ENCODE data around the gene ACE.

The ACE gene

DNA sequence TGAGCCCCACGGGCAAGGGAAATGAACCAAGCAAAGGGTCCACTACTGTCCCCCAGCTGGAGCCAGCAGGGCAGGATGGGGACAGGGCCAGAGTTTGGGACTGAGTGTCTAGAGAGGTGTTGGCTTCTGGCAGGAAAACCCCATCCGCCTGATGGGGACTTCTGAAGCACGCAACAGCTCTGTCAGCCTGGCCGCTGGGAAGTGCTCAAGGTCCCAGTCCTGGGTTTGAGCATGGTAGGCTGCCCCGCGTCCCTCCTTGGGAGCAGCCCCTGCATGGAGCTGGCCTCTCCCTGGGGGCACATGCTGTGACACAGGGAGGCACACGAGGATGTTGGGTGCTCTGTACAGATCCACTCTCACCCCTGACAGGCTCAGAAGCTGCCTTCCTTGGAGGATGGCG is 14.6 kb downstream of the ACE start:
- DNase-seq (ENCODE audit: low read depth in 2 of 2), result no peak

DNA sequence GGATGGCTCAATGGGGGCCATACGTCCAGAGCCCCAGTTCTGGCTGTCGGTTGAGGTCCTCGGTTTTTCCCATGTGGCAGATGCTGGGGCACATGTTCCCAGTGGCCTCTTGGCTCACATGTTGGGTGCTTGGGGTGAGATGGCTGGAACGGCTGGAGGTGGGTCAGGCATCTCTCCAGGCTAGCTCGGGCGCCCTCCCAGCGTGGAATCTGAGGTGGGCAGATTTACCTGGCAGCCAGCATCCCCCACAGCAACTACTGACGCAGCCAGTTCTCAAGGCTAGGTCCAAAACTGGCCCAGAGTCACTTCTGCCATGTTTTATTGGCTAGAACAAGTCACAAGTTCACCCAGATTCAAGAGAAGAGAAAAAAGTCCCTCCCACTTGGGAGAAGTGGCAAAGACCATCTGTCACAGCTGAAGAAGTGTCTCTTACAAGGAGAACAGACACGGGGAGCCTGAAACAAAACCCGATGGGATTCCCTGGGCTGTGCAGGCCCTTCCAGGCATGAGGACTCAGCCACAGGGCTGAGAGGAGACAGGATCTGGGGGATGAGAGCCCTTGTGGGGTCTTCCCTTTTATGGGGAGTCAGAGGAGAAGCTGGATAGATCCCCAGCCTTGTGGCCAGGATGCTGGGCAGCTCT is 15.2 kb downstream of the ACE start:
- no peak for DNase-seq (ENCODE audit: low read depth in 2 of 2)

DNA sequence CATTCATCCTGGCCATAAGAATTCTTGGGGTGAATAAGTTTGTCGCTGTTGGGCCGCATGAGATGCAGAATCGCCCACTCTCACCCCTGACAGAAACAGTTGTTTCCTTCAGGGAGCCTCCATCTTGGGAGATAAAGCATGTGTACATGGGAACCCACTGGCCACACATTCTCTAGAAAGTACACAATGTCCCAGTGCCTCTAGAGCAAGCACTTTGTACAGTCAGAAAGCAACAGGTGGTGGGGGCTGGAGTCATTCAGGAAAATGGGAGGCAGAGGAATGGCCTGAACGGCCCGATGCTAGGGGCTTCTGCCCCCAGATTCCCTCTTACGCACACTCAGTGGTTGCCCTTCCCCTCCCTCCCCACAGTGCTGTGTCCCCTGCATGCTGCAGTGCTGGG is 16.1 kb downstream of the ACE start:
- DNase-seq (ENCODE audit: low read depth in 2 of 2), result no peak

GRCh38 chr17:63493411-63493810 is 16.6 kb downstream of the ACE start:
- no peak for DNase-seq (ENCODE audit: low read depth in 2 of 2)

GRCh38 chr17:63494300-63494928 is 17.6 kb downstream of the ACE start:
- no peak for DNase-seq (ENCODE audit: low read depth in 2 of 2)

GRCh38 chr17:63495491-63495890 is 18.6 kb downstream of the ACE start:
- no peak for DNase-seq (ENCODE audit: low read depth in 2 of 2)

- DNase-seq (ENCODE audit: low read depth in 2 of 2), result no peak
These were observed 19.3 kb downstream of the ACE start for GRCh38 chr17:63496177-63496576.

DNA sequence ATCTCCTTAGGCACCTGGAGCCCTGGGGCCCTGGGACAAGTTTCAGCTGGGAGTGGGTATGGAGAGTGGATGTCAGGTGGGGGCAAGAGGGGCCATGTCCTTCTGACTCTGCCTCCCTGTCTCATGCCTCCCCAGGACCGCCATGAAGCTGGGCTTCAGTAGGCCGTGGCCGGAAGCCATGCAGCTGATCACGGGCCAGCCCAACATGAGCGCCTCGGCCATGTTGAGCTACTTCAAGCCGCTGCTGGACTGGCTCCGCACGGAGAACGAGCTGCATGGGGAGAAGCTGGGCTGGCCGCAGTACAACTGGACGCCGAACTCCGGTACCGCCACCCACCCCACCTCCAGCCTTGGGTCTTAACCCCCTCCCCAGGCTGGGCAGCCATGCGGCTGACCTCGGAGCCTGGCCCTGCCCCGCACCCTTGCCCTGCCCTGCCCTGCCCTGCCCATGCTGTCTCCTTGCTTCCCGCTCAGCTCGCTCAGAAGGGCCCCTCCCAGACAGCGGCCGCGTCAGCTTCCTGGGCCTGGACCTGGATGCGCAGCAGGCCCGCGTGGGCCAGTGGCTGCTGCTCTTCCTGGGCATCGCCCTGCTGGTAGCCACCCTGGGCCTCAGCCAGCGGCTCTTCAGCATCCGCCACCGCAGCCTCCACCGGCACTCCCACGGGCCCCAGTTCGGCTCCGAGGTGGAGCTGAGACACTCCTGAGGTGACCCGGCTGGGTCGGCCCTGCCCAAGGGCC is 20.0 kb downstream of the ACE start:
- DNase-seq (ENCODE audit: low read depth in 2 of 2), result no peak

DNA sequence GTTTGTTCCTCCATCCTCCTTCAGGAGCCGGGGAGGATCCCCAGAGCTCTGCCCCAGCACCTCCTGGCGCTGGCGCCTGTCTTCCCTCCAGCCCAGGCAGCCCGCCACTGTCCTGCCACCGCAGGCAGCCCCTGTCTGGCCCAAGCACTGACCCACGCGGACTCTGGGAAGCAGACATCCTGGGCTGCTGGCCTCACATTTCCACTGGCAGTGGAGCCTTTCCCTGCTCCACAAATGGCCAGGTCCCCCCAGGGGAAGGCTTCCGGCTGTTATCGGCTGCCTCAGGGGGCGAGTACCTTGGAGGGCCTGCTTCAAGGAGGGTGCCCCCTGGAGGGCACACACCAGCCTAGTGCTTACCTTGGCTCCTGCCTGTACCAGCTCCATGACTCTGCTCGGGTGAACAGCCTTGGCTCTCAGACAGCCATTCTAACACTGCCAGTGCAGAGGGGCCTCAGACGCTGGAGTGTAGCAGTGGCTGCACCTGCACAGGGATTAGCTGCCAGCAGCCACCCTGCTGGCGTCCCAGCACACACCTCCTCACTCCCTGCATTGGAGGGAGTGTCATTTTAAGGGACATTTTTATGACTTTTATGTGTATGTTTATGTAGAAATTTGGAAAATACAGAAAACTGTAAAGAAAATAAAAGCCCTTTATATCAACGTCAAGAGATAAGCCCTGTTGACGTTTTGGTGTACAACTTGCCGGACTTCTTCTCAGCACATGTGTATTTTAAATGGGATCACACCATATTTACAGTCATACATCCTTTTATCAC is 21.0 kb downstream of the ACE start:
- DNase-seq (ENCODE audit: low read depth in 2 of 2), result no peak

DNA sequence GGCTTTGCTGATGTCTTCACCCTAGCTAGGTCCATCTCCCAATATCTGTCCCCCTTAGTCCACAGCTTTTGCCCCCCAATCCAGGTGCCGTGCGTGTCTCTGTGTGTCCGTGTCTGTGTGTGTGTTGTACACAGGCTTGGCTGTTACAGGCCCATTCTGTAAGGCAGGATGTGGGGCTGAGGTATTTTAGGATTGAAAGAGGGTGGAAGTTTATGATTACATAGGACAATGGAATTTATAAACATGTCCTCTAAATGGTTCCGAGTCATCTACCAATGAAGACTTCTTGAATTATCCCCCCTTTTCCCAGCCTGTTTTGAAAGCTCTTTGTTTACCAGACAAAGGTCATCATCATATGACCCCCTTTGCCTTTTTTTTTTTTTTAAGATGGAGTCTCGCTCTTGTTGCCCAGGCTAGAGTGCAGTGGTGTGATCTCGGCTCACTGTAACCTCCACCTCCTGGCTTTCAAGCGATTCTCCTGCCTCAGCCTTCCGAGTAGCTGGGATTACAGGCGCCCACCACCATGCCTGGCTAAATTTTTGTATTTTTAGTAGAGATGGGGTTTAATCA is 21.9 kb downstream of the ACE start:
- DNase-seq (ENCODE audit: low read depth in 2 of 2), result no peak

DNA sequence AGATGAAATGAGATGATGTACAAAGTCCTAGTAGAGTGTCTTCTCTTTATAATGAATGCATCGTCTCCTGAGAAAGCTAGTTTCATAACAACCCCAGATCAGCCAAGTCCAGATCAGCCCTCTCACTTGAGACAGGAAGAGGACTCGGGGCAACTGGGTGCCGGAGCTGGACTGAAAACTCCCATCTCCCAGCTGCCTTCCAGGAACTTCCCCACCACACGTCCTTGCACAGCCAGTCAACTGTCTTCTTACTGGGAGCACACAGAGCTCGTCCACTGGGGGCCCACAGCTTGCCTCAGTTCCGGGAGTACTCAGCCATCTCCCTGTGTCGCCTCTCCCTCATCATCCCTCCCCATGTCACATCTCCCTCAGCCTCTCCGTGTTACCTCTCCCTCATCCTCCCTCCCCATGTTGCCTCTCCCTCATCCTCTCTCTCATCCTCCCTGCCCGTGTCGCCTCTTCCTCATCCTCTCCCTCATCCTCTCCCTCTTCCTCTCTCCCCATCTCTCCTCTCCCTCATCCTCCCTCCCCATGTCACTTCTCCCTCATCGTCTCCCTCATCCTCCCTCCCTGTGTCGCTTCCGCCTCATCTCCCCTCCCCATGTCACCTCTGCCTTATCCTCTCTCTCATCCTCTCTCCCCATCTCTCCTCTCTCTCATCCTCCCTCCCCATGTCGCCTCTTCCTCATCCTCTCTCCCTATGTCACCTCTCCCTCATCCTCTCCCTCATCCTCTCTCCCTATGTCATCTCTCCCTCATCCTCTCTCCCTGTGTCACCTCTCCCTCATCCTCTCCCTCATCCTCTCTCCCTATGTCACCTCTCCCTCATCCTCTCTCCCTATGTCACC is 23.9 kb downstream of the ACE start:
- no peak for DNase-seq (ENCODE audit: low read depth in 2 of 2)

DNA sequence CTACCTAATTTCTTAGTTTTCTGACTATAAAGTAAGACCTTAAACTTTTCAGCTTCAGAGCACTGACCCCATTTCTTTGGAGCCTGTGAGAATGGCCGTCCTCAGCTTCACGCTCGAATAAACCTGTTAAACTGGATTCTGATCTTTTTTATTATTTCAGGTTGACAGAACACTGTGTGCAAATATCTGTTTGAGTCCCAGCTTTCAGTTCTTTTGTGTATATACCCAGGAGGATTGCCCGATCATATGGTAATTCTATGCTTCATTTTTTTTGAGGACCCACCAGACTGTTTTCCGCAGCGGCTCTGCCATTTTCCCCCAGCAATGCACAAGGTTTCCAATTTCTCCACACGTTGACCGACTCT is 26.5 kb downstream of the ACE start:
- no peak for DNase-seq (ENCODE audit: low read depth in 2 of 2)

GRCh38 chr17:63504261-63504660 is 27.4 kb downstream of the ACE start:
- DNase-seq (ENCODE audit: low read depth in 2 of 2), result no peak

GRCh38 chr17:63505341-63505740 is 28.5 kb downstream of the ACE start:
- no peak for DNase-seq (ENCODE audit: low read depth in 2 of 2)

- DNase-seq (ENCODE audit: low read depth in 2 of 2), result no peak
These were observed 29.8 kb downstream of the ACE start for GRCh38 chr17:63506627-63507026.

DNA sequence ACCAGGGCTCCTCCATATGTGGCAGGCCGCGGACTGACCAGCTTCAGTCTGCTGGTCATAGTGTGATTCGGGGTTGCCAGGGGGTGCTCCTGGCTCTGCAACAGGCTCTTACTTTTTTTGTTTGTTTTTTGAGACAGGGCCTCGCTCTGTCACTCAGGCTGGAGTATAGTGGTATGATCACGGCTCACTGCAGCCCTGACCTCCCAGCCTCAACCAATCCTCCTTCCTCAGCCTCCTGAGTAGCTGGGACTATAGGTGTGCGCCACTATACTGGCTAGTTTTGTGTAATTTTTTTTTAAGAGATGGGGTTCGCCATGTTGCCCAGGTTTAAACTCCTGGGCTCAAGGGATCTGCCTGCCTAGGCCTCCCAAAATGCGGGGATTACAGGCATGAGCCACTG is 34.5 kb downstream of the ACE start:
- no peak for DNase-seq (ENCODE audit: low read depth in 2 of 2)

DNA sequence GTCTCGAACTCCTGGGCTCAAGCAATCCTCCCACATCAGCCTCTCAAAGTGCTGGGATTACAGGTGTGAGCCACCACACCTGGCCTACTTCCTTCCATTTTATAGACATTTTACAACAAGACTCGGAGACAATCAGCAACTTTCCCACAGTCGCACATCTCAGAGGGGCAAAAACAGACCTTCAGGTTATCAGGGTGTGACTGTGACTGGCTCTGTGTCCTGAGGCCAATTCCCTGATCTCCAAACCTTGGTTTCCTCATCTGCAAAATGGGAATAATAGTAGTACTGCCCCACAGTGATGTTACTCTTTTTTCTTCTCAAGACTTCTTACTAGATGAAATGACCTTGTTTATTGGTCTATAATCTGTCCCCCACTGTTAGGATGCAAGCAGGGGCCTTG is 35.5 kb downstream of the ACE start:
- no peak for DNase-seq (ENCODE audit: low read depth in 2 of 2)

GRCh38 chr17:63512896-63513644 is 36.2 kb downstream of the ACE start:
- no peak for DNase-seq (ENCODE audit: low read depth in 2 of 2)

- no peak for DNase-seq (ENCODE audit: low read depth in 2 of 2)
These were observed 37.6 kb downstream of the ACE start for GRCh38 chr17:63514477-63514876.

DNA sequence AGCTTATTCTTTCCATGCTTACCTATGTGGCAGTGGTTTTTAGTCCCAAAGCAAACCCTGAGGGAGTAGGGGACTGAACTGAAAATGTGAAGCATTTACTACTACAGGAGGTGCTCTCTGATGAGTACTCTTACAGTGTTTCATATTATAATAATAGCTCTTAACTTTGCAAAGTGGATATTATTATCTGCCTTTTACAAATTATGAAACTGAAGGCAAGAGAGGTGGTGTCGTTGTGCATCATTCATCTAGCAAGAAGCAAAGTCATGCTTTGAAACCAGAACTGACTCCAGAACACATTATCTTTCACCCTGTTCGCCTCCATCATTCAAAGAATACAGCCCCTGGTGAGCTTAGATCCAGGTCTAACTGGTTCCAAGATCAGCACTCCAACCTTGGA is 38.1 kb downstream of the ACE start:
- no peak for DNase-seq (ENCODE audit: low read depth in 2 of 2)

DNA sequence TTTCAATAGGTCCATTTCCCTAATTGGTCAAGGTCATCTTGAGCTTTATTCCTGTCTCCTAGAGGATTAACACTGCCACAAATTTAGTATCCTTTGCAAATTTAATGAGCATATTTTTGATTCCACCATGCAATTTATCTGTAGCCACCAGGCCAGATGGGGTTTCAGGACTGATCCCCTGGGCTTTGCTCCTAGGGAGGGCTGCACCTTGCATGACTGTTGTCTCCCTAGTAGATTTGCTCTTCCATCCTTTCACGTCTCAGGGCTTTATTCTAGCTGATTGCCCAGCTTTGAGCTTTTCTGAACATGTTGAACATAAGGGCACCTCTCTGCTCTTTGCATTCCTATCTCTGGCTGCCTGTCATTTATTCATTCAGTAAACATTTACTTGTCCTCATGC is 38.6 kb downstream of the ACE start:
- DNase-seq (ENCODE audit: low read depth in 2 of 2), result no peak
